AG08395 (cell line): ENCODE results near the gene WNT7B.

Experiments used
- DNase-seq: peaks from one replicate; pipeline ENCODE4 v3.0.0; 2012; ENCODE audit warnings: mixed read lengths, low spot score

WNT7B gene

DNA sequence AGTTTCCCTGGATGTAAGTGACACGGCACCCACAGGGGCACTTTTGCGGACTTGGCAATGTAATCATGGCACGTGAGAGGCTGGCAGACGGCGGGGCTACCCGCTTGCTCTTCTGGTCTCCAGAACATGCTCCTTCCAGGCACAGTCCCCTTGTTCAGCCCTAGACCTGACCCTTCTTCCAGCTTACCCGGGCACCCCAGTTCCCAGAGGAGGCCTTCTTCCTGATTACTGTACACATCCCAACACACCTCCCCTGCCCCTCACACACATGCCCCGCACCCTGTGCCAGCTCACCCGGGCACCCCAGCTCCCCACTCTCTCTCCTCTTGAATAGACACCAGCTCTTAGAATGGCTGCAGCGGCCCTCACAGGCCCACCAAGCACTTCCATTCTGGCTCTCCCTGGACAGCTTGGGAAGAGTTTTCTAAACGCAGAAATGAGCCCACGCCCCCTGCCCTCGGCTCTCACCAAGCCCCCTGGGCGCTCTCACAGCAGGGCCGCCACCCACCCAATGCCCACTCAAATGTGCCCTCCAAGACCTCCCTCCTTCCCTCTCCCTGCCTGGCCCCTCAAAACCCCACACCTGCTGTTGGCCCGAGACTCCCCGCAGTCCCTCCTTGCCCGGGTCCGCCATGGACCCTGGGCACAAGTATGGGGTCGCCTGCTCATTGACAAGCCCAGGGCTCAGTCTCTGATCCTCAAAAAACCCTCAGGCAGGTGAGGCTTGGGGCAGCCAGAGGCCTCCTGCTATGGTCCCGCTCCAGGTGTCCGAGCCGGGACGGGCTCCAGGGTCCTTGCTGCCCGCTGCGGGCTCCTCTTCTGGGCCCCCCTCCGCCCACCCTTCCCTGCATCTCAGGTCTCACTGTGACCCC is 88.5 kb downstream of the WNT7B start:
- DNase-seq: no peak

DNA sequence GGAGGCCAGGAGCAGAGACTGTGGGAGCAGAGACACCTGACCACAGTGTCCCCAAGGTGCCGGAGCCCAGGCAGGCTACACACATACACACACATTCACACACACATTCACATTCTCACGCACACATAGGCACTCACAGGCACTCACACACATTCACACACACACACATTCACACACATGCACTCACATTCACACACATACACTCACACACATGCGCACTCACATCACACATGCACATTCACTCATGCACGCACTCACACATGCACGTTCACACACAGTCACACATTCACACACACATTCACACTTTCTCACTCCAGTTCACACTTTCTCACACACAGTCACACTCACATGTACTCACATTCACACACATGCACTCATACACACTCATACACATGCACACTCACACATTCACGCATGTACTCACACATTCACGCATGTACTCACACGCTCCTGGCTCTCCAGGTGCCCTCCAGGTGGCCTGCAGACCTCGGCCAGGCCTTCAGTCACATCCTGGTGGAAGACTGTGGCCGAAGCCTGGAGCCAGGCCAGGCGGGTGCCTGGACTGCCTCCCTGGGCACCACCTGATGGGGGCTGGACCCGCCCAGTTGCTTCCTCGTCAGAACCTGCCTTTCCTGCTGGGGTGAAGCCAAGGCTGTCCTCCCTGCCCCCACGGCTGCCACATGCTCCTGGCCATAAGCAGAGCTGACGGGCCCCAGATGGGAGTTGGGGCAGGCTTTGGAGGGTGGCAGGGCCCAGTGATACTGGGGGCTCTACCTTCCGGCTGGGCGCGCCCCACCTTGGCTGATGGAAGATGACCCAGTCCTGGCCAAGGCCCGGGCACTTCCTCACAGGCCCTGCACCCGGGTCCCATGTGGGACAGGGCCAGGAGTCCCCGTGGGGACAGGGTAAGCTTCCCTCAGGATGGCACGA is 89.5 kb downstream of the WNT7B start:
- DNase-seq: no peak

DNA sequence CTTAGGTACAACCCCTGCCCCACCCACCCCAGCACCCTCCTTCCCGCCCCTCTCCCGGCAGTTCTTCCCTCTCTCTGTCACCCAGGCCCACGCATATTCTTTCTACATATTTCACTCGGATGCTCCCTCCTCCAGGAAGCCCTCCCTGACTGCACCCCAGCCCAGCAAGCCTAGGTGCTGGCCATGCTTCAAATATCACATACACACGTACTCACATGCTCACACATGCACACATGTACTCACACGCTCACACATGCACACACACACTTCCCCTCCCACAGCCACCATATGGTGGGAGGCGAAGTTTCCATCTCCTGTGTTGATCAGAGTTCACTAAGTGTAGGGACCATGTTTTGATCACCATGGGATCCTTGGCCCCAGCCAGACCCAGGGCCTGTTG is 90.4 kb downstream of the WNT7B start:
- DNase-seq: no peak

DNA sequence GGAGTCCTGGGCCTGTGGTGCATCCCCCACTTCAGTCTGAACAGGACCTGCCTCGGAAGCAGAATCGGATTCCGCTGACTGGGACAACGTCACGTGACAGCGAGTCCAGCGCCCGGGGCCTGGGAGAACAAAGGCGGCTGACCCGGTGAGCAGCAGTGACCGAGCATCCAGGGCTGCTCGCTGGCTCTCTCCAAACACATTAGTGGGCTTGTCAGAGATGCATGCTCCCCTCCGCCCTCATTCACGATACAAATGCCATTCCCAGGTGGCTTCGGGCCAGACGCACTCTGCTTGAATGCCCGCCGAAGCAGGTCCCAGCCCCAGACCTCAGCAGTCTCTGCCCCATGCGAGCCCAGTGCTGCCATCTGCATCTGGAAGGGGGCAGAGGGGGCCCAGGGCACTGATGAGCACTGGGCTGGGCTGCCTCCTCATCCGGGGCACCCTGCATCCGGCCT is 91.0 kb downstream of the WNT7B start:
- DNase-seq: no peak

GRCh38 chr22:45885171-45885840 is 91.7 kb downstream of the WNT7B start:
- DNase-seq: no peak

GRCh38 chr22:45884201-45885062 is 92.5 kb downstream of the WNT7B start:
- DNase-seq: no peak

DNA sequence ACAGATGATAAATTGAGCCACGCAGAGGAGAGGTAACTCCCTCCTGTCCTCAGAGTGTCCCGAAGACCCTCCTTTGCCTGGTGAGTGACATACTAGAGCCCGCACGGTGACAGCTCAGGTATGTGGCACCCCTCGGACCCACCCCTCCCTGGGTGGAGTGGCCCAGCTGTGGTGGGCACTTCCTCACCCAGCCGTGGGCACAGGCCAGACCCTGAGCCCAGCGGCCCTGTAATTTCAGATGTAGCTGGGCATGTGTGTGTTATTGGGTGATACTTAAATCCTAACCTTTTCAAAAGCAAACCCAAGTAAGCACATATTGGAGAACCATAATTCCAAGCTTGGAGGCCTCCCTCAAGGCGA is 93.2 kb downstream of the WNT7B start:
- no peak for DNase-seq

- no peak for DNase-seq
Measured at GRCh38 chr22:45882881-45883810, 93.8 kb downstream of the WNT7B start.

GRCh38 chr22:45881524-45881875 is 95.5 kb downstream of the WNT7B start:
- DNase-seq: no peak

- no peak for DNase-seq
Measured at GRCh38 chr22:45880716-45881523, 96.0 kb downstream of the WNT7B start.

GRCh38 chr22:45880091-45880715 is 96.8 kb downstream of the WNT7B start:
- no peak for DNase-seq

DNA sequence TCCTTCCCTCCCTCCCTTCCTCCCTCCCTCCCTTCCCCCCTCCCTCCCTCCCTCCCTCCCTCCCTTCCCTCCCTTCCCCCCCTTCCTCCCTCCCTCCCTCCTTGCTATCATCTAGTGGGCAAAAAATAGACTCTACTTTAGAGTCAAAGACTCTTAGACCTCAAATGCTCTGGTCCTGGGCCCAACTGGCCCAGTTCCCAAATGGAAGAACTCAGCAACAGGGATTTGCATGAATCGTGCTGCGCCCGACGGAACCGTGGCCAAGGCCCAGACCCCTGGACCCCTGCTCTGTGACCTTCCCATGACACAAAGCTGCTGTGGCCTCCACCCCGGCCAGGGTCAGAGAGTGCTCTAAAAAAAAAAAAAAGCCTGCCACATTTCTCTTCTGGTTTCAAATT is 97.4 kb downstream of the WNT7B start:
- no peak for DNase-seq

- DNase-seq: no peak
Measured at GRCh38 chr22:45878901-45879551, 97.9 kb downstream of the WNT7B start.

DNA sequence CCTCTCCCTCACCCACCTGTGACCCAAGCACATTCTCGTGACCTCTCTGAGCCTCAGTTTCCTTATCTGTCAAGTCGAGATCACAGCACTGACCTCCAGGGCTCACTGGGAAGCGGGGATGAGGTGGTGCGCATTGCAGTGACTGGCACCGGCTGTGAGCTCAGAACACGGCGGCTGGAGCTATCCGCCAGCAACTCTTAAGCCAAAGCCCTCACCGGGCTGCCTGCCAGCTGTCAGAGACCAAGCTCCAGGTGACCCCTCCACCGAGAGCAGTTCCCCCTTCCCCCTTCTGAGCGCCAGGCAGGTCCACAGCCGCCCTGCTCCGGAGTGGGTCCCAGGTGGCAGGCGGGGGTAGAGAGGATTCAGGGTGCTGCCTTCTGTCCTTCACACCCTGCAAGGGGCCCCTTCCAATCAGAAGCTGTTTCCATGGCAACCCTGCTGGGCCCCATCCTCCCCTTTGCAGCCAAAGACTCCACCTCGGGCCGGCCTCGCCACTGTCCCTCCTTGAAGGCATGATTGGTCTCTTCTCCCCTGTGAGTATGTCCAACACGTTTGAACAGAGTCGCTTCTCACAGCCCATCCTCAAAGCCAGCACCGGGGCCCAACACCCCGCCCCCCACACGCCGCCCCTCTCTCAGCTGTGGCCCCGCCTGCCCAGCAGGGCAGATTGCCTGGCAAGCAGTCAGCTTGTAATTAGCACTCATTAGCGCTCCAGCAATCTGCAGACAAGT is 98.7 kb downstream of the WNT7B start:
- DNase-seq: no peak

- no peak for DNase-seq
Measured at GRCh38 chr22:45877651-45878050, 99.3 kb downstream of the WNT7B start.

DNA sequence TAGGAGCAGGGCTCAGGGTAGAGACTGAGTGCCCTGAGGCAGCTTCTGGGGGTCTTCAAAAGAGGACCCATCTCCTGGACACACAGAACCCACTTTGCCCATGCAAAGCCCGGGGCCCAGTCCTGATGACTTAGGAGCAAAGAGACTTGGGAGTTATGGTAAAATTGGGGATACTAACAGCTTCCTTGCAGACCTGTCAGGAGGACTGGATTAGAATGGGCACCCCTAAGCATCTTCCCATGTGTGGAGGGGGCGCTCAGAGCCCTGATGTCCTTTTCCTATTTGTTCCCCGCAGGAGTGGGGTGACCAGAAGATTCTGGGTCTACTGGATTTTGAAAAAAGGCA is 100.0 kb downstream of the WNT7B start:
- no peak for DNase-seq

- no peak for DNase-seq
Measured at GRCh38 chr22:45876136-45877035, 100.6 kb downstream of the WNT7B start.
